Erythroblast (primary cell): ENCODE data around the gene ZNF569.

ENCODE experiments used
- GATA1 ChIP-seq: IDR thresholded peaks from 2 replicates; pipeline ENCODE4 v1.6.1; 2011; ENCODE audit warnings: low read depth, mild to moderate bottlenecking, control low read depth, low read length, moderate library complexity
- POLR2A ChIP-seq: IDR thresholded peaks from 2 replicates; pipeline ENCODE4 v1.6.1; 2011; ENCODE audit warnings: mild to moderate bottlenecking, low read length

DNA sequence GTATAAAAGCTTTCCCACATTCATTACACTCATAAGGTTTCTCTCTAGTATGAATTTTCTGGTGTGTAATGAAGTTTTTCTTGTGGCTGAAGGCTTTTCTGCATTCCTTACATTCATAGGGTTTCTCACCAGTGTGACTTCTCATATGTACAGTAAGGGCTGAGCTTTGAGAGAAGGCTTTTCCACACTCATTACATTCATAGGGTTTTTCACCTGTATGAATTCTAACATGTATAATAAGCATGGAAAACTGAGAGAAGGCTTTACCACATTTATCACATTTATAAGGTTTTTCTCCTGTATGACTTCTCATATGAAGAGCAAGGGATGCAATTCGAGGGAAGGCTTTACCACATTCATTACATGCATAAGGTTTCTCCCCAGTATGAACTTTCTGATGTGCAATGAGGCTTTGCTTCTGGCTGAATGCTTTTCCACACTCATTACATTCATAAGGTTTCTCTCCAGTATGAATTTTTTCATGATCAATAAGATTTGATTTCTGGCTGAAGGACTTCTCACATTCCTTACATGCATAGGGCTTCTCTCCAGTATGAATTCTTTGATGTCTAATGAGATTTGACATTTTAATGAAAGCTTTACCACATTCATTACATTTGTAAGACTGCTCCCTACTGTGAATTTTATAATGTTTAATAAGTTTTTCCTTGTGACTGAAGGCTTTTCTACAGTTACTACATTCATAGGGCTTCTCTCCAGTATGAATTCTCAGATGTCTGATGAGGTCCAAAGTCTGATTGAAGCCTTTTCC lies 53.7 kb downstream of the ZNF569 start:
- TF ChIP-seq POLR2A (no peak), GATA1 (no peak)
